Stimulated activated CD8-positive, alpha-beta memory T cell treated with anti-CD3 and anti-CD28 coated beads, Interleukin-15, amount 100 ng/mL, for 1 hour (primary cell): ENCODE results near the gene RASD1.
"Not testable (repeated sequence)": the region's sequence is repeated elsewhere in the genome, so short reads cannot be mapped to it uniquely, and the experiment has no call there.

Experiments used
- DNase-seq: peaks from one replicate; pipeline ENCODE4 v3.0.0-alpha.2; 2020; ENCODE audit warnings: low read depth

Gene RASD1

GRCh38 chr17:17497065-17497844, 1.1 kb upstream of the RASD1 start:
- no peak for DNase-seq

GRCh38 chr17:17495536-17496188, 533 bp downstream of the RASD1 start:
- no peak for DNase-seq

DNA sequence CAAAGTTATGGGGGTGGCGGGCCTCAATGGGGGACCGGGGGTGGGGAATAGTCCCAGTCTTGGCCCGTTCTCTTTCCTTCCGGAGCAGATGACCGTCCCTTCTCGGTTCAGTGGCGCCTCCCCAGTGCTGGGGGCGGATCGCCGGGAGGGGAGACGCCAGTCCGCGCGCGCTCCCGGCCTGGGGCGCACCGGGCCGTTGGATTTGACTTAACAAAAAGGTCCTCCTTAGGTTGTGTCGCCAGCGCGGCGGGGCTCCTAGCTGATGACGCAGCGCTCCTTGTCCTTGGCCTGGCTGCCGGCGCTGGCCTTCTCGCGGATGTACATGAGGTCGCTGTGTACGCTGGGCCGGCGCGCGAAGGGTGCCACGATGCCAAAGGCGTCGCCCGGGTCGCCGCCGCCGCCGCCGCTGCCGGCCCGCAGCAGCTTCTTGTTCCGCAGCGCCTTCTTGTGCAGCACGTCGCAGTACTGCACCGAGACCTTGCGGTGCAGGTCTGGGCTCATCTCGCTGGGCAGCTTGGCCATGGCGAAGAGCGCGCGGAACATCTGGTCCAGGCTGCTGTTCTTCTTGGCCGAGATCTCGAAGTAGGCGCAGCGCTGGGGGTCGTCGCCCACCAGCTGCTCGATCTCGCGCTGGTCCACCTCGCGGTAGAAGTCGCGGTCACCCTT, 1.2 kb downstream of the RASD1 start:
- DNase-seq, result no peak

- no peak for DNase-seq
Observed at GRCh38 chr17:17494499-17494869, 1.7 kb downstream of the RASD1 start.

- DNase-seq, result no peak
Observed at GRCh38 chr17:17493986-17494466, 2.2 kb downstream of the RASD1 start.

GRCh38 chr17:17493249-17493985, 2.8 kb downstream of the RASD1 start:
- DNase-seq, result no peak

DNA sequence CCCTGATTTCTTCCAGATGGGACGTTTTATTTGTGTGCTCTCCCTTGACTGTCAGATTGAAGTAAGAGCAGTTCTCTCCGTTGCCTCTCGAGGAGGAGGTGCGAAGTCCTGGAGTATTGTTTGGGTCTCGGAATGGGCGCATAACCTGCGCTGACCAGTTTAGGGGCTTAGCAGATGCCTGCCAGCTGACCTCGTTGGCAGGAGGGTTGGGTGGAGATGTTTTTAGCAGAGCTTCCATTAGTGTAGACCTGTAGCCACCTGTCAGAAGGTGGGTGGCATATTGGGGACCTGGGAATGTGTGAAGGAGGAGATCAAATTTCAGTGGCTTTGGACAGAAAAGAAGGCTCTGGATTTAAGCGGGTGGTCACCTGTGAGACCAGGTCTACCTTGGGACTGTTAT, 3.6 kb downstream of the RASD1 start:
- no peak for DNase-seq

DNA sequence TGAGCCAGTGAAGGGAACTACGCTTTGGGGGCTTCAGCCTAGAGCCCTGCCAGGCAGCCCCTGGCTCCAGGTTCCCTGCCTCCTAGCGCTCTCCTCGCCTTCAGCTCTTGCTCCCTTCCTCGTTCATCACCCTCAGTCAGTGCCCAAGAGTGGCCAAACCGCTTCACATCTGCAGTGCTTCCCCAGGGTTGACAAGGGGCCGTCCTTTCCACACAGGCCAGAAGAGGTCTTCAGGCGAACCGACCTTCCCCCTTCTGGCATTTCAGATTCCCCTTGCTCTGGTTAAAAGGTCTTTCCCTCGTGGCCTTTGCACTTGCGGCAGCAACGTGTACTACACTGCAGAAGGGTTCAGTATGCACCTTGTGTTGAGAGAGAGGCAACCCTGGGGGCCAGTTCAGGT, 4.1 kb downstream of the RASD1 start:
- no peak for DNase-seq

DNA sequence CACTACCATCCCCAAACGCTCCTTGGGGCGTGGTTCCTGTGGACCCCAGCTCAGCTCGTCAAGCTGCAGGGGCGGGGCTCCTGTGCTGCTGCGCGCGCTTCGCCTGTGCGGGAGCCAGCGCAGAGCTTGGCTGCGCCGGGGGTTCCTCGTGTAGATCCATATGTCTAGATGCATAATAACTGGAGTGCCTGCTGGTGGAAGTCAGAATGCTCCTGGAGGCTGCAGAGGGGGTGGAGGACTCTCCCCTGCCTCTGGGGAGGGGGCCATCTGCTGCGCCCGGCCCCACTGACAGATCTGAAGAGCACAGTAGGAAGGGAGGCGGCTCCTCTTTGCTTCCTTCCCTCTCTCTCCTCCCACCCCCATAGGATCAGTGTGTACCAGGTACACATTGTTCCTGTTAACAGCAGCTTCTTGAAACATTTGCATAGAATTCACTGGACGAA, 4.6 kb downstream of the RASD1 start:
- no peak for DNase-seq

- DNase-seq, result no peak
Observed at GRCh38 chr17:17491031-17491471, 5.1 kb downstream of the RASD1 start.

DNA sequence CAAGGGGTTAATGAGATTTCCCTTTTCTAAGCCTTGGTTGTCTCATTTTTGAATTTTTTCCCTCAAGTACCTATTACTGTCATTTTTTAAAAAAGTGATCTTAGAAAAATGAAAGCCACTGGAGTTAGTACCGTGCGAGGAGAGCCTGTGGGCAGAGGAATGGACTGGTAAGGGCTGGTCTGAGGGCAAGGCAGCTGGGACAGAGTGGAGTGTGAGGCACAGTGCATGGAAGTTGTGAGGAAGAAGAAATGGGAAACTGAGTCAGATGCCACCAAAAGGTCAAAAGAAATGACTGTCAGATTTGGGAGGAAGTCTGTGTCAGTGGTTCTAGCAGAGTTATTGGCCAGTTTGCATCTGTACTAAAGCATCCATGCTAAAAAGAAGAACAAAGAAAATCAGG, 8.2 kb downstream of the RASD1 start:
- no peak for DNase-seq

- not testable (repeated sequence) for DNase-seq
Observed at GRCh38 chr17:17486416-17486815, 9.8 kb downstream of the RASD1 start.

- DNase-seq, result no peak
Observed at GRCh38 chr17:17485420-17485819, 10.8 kb downstream of the RASD1 start.

DNA sequence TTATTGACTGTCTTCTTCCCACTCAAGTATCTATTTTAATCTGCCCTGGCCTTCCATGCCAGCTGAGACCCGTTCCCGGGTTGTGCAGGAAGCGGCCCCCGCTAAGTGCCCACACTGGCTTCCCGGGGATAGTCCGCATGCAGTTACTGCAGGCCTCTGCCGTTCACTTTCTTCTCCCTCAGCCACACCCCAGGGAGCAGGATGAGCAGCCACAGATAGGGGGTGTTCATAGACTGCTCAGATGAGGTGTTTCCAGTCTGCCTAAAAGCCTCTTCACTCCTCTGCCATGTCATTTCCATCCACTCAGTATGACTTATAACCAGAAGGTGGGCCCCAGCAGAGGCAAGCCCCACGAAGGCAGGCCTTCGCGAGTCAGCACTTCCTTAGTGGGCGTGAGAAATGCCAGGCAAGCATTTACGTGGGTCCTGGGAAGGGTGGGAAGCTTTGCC, 11.7 kb downstream of the RASD1 start:
- no peak for DNase-seq

DNA sequence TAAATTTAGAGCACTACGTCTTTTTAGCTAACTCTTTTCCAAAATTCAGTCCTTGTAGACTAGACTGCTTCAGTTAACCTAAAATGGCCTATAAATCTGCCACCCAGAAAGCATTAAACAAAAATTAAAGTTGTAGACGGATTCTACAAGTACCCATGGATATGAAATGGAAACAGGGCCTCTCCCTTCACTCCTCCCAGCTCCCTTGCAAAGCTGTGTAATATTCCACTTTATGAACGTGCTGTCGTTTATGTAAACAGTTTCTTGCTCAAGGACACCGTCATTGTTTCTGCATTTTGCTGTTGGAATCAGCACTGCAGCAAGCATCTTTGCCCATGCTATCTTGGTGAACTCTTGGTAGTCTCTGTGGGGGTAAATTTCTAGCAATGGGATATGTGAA, 14.3 kb downstream of the RASD1 start:
- no peak for DNase-seq

- no peak for DNase-seq
Observed at GRCh38 chr17:17480593-17481148, 15.5 kb downstream of the RASD1 start.

- DNase-seq, result no peak
Observed at GRCh38 chr17:17479209-17479608, 17.0 kb downstream of the RASD1 start.

- DNase-seq, result peak; percentile 89
Observed at GRCh38 chr17:17476865-17477467, 19.2 kb downstream of the RASD1 start, which contains the start of gene MED9. Gene MED9, plus strand, starts transcription at chr17:17477000. Its CDS starts 42 bp downstream, at chr17:17477042.

DNA sequence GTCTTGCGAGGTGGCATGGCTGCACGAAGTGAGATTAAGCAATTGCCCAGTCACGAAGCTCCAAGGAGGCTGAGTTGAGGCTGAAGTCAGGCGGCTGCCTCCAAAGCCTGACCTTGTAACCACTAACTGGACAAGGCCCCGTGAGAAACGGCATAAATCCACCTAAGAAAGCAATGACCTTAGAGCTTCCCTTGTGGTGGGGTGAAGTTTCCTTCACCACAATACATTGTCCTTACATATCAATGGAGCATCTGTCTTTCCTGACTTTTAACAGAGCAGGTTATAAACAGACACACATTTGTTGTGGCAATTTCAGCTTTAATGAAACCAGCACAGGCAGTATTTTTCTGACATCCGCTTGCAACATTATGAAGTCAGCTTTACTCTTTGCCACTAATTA, 21.9 kb downstream of the RASD1 start:
- DNase-seq, result no peak

DNA sequence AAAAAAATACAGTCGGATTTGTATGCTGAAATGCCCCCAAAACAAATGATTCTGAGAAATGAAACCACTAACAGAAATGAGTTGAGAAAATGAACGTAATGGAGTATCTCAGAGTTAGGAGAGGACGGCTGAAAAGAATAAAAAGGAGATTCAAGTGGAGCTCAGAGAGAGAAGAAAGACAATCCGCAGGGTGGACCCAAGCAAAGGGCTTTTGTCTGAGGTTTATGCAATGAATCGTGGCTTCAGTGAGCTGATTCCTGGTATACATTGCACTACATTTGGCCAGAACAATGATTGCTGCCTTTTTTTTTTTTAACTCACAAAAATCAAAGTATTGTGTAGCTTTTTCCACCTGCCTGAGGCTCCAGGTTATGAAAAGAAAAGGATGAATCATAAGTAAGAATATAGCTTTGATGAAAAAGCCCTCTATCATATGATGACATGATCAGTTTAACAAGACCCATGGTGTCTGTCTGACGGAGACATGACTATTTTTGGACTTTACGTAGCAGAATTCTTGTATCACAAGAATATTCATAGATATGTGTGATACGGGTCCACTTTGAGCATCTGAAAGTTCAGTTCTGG, 23.8 kb downstream of the RASD1 start:
- DNase-seq, result no peak

DNA sequence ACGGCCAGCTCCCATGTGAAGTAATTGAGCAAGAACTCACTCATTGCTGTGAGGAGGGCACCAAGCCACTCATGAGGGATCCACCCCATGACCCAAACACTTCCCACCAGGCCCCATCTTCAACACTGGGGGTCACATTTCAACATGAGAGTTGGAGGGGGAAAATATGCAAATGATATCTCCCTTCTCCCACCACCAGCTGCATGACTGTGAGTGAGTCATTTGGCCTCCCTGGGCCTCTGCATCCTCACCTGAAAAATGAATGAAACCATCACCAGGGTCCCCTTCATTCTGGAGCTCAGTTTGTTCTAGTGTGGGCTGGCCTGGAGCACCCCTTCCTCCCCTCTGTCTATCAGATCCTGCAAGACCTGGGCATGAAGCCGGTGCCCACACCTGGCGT, 26.2 kb downstream of the RASD1 start:
- DNase-seq, result no peak
